Glomerular endothelial cell (primary cell): ENCODE data around the gene PKNOX2. TPM values are rescaled to one million over a fixed set of nuclear protein-coding genes. Genes with fewer than 3 reads are reported as not detected.

ENCODE experiments used
- DNase-seq: peaks from one replicate; pipeline ENCODE4 v3.0.0-alpha.2; 2011; ENCODE audit warnings: low read depth, low spot score; ENCODE audit errors: extremely low read depth
- total RNA-seq: library from RNA; depleted of rRNA; stranded (reverse); fragments of >200 nt; gene quantifications from 2 replicates; pipeline ENCODE4 v1.2.3, GENCODE V29; 2015

Gene PKNOX2
- 0.29 and 0.76 TPM in 2 replicates for total RNA-seq

GRCh38 chr11:125164422-125165110, at the start of gene PKNOX2:
PKNOX2 (plus strand) TSS chr11:125164751; CDS start chr11:125351306, 186,555 bp downstream.
- no peak for DNase-seq

GRCh38 chr11:125117429-125117828, 47.1 kb upstream of the PKNOX2 start:
- DNase-seq: no peak

GRCh38 chr11:125123194-125123946, 41.2 kb upstream of the PKNOX2 start:
- no peak for DNase-seq

GRCh38 chr11:125123947-125124617, 40.5 kb upstream of the PKNOX2 start:
- DNase-seq: no peak

- no peak for DNase-seq
These were observed 39.9 kb upstream of the PKNOX2 start for GRCh38 chr11:125124618-125124992.

GRCh38 chr11:125128450-125128849, 36.1 kb upstream of the PKNOX2 start:
- DNase-seq: no peak

GRCh38 chr11:125129316-125129993, 35.1 kb upstream of the PKNOX2 start:
- no peak for DNase-seq

GRCh38 chr11:125132071-125132470, 32.5 kb upstream of the PKNOX2 start:
- no peak for DNase-seq

- DNase-seq: no peak
These were observed 32.0 kb upstream of the PKNOX2 start for GRCh38 chr11:125132596-125132995.

- DNase-seq: no peak
These were observed 28.6 kb upstream of the PKNOX2 start for GRCh38 chr11:125136001-125136400.

- no peak for DNase-seq
These were observed 25.6 kb upstream of the PKNOX2 start for GRCh38 chr11:125138966-125139365.

- DNase-seq: no peak
These were observed 24.8 kb upstream of the PKNOX2 start for GRCh38 chr11:125139778-125140177.

GRCh38 chr11:125140233-125140632, 24.3 kb upstream of the PKNOX2 start:
- no peak for DNase-seq

GRCh38 chr11:125141178-125141577, 23.4 kb upstream of the PKNOX2 start:
- DNase-seq: no peak

GRCh38 chr11:125141686-125142535, 22.6 kb upstream of the PKNOX2 start:
- no peak for DNase-seq

- no peak for DNase-seq
These were observed 18.3 kb upstream of the PKNOX2 start for GRCh38 chr11:125146232-125146631.

GRCh38 chr11:125147280-125147679, 17.3 kb upstream of the PKNOX2 start:
- no peak for DNase-seq

GRCh38 chr11:125148011-125148410, 16.5 kb upstream of the PKNOX2 start:
- no peak for DNase-seq

GRCh38 chr11:125148743-125149142, 15.8 kb upstream of the PKNOX2 start:
- DNase-seq: no peak

- no peak for DNase-seq
These were observed 10.7 kb upstream of the PKNOX2 start for GRCh38 chr11:125153837-125154236.
